GM12878 (cell line): ENCODE results near the gene GRIK5. TPM values are rescaled to one million over a fixed set of nuclear protein-coding genes. Genes with fewer than 3 reads are reported as not detected.

Experiments used
- ATF7 ChIP-seq: fragments of 450-650 bp; IDR thresholded peaks from 2 replicates; pipeline ENCODE4 v1.6.1; 2016; ENCODE audit warnings: low read depth, mild to moderate bottlenecking
- GATAD2B ChIP-seq: fragments of 450-650 bp; conservative IDR thresholded peaks from 2 replicates; pipeline ENCODE4 v1.6.1; 2017; ENCODE audit warnings: low read depth, mild to moderate bottlenecking, moderate library complexity
- HCFC1 ChIP-seq: fragments of 150-350 bp; IDR thresholded peaks from 2 replicates; pipeline ENCODE4 v1.6.1; 2014; ENCODE audit warnings: low read length
- KDM1A ChIP-seq: fragments of 200-600 bp; sonication (generic); IDR thresholded peaks from 2 replicates; pipeline ENCODE4 v1.6.1; 2016; ENCODE audit warnings: borderline replicate concordance
- LARP7 ChIP-seq: fragments of 450-650 bp; IDR thresholded peaks from 2 replicates; pipeline ENCODE4 v1.6.1; 2017; ENCODE audit warnings: mild to moderate bottlenecking
- MXI1 ChIP-seq: fragments of 150-350 bp; IDR thresholded peaks from 2 replicates; pipeline ENCODE4 v1.6.1; 2011; ENCODE audit warnings: low read depth, mild to moderate bottlenecking, inconsistent platforms, low read length, improper control_type of control experiment
- NR2C2 ChIP-seq: IDR thresholded peaks from 2 replicates; pipeline ENCODE4 v1.6.1; 2011; ENCODE audit warnings: borderline replicate concordance, low read depth; ENCODE audit not compliant: control insufficient read depth, insufficient read length
- PAX8 ChIP-seq: fragments of 450-650 bp; IDR thresholded peaks from 2 replicates; pipeline ENCODE4 v1.6.1; 2017; ENCODE audit warnings: mild to moderate bottlenecking, moderate library complexity
- RBBP5 ChIP-seq: fragments of 200-600 bp; sonication (generic); conservative IDR thresholded peaks from 2 replicates; pipeline ENCODE4 v1.6.1; 2016
- TCF12 ChIP-seq: IDR thresholded peaks from 2 replicates; pipeline ENCODE4 v1.6.1; 2011; ENCODE audit warnings: low read depth, mild to moderate bottlenecking, low read length
- TCF7 ChIP-seq: IDR thresholded peaks from 2 replicates; pipeline ENCODE4 v1.6.1; 2014; ENCODE audit warnings: antibody characterized with exemption, borderline replicate concordance
- YY1 ChIP-seq: IDR thresholded peaks from 2 replicates; pipeline ENCODE4 v1.6.1; 2011; ENCODE audit warnings: low read depth, mild to moderate bottlenecking, low read length
- polyA plus RNA-seq, 11 experiments: library from polyadenylated mRNA; depleted of rRNA in 4 of 11; unstranded in 6 of 11; stranded (reverse) in 5 of 11; fragments of >200 nt; fragmentation: Nextera tagmentation in 4 of 11; fragmentation: Illumina TruSeq in 1 of 11; extraction: Ambion mirVana in 4 of 11; extraction: Trizol in 1 of 11; gene quantifications; 1 replicate in 1 of 11; 2 replicates in 10 of 11; pipeline versions ENCODE4 v1.2.1 to v1.2.3, GENCODE V29; 2011 to 2016; ENCODE audit warnings: inconsistent platforms in 2 of 11, missing spikeins in 2 of 11, low read depth in 1 of 11
- total RNA-seq, 4 experiments: library from RNA; depleted of rRNA in 3 of 4; stranded (reverse); fragments of >200 nt in 3 of 4; fragmentation: Illumina TruSeq in 1 of 4; extraction: Trizol in 1 of 4; gene quantifications; 2 replicates each; pipeline versions ENCODE4 v1.2.1 to v1.2.3, GENCODE V29; 2013 to 2021
- TF ChIP-seq, protein P1 (sequence below): fragments of 450-650 bp; formaldehyde crosslinking; IDR thresholded peaks from 2 replicates; pipeline ENCODE4 v1.4.0; 2022; ENCODE audit warnings: mild to moderate bottlenecking, moderate library complexity
- TF ChIP-seq, protein P2 (sequence below), 3 experiments: IDR thresholded peaks in 2 of 3; conservative IDR thresholded peaks in 1 of 3; 2 replicates each; pipeline ENCODE4 v1.5.1; 2011; ENCODE audit warnings: low read depth in 3 of 3, low read length in 3 of 3, mild to moderate bottlenecking in 3 of 3, control low read depth in 2 of 3, moderate library complexity in 2 of 3, inconsistent platforms in 1 of 3, mixed read lengths in 1 of 3; ENCODE audit not compliant: control insufficient read depth in 2 of 3, insufficient read depth in 1 of 3; ENCODE audit errors: extremely low read depth in 1 of 3
- TF ChIP-seq, protein P3 (sequence below): fragments of 450-650 bp; IDR thresholded peaks from 2 replicates; pipeline ENCODE4 v1.6.1; 2017; ENCODE audit warnings: mild to moderate bottlenecking
- TF ChIP-seq, protein P4 (sequence below): IDR thresholded peaks from 2 replicates; pipeline ENCODE4 v1.6.1; 2012; ENCODE audit warnings: low read depth, low read length, improper control_type of control experiment
- TF ChIP-seq, protein P5 (sequence below): fragments of 450-650 bp; formaldehyde crosslinking; IDR thresholded peaks from 2 replicates; pipeline ENCODE4 v1.4.0; 2020; ENCODE audit warnings: mild to moderate bottlenecking, moderate library complexity

Gene GRIK5
- total and polyA plus RNA-seq, 10 of the 15 experiments (the other 5 are each of a cell fraction or from before 2014, with no cell fraction given): 0.03 to 0.23 (median 0.07) TPM; not detected in 3

DNA sequence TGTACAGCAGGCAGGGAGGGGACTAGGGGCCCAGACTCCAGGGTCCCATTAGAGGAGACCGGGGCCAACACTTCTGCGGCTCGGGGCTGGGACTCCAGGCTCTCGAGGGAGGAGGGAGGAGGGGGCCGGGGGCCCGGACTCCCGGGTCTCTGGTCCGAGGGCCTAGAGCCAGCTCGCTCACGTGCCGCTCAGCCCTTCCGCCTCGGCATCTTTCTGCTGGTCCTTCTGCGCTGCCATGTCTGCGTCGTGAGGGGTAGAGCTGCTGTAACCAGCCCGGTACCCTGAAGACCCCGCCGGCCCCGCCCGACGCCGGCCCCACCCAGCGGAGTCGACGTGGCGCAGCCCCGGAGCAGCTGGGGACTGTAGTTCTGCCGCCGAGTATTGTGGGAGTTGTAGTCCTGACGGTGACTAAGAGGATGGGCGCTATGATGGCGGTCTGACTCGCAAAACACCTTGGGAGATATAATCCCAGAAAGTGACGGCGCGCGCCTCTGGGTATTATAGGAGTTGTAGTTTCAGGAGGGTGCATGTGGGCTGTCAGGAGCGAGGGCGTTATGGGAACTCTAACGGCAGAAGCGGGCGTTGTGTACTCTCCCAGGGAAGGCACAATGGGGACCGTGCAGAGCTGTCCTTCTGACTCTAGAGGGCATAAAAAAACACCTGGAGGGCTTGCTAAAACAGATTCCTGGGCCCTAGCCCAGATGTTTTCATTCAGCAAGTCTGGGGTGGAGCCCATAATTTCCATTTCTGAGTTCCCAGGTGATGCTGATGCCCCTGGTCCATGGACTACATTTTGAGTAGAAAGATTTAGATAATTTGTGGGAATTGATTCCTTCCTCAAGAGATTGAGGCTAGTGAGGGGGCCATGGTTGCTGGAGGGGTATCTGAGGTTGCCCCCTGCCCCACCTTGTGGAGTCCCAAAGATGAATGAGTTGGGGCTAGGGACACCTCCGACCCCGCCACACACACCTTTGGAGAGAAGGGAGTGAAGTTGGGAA lies 110.7 kb downstream of the GRIK5 start, which contains the start of gene RABAC1 (continued):
- TF ChIP-seq NR2C2 (no peak), ATF7 (no peak), TCF12 (0 out of 2 replicates have a peak, but pooled peaks have one; percentile 63), GATAD2B (0 out of 2 replicates have a peak, but pooled peaks have one; percentile 47), LARP7 (no peak), RBBP5 (no peak), HCFC1 (peak; percentile 97), PAX8 (no peak), YY1 (peak; percentile 97), KDM1A (no peak), TCF7 (no peak), MXI1 (no peak)
- TF ChIP-seq, protein P1, sequence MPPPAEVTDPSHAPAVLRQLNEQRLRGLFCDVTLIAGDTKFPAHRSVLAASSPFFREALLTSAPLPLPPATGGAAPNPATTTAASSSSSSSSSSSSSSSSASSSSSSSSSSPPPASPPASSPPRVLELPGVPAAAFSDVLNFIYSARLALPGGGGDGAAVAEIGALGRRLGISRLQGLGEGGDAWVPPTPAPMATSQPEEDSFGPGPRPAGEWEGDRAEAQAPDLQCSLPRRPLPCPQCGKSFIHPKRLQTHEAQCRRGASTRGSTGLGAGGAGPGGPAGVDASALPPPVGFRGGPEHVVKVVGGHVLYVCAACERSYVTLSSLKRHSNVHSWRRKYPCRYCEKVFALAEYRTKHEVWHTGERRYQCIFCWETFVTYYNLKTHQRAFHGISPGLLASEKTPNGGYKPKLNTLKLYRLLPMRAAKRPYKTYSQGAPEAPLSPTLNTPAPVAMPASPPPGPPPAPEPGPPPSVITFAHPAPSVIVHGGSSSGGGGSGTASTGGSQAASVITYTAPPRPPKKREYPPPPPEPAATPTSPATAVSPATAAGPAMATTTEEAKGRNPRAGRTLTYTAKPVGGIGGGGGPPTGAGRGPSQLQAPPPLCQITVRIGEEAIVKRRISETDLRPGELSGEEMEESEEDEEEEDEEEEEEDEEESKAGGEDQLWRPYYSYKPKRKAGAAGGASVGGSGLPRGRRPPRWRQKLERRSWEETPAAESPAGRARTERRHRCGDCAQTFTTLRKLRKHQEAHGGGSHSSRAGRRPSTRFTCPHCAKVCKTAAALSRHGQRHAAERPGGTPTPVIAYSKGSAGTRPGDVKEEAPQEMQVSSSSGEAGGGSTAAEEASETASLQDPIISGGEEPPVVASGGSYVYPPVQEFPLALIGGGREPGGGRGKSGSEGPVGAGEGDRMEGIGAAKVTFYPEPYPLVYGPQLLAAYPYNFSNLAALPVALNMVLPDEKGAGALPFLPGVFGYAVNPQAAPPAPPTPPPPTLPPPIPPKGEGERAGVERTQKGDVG (CRISPR knock-in tag): no peak
- TF ChIP-seq, protein P2, sequence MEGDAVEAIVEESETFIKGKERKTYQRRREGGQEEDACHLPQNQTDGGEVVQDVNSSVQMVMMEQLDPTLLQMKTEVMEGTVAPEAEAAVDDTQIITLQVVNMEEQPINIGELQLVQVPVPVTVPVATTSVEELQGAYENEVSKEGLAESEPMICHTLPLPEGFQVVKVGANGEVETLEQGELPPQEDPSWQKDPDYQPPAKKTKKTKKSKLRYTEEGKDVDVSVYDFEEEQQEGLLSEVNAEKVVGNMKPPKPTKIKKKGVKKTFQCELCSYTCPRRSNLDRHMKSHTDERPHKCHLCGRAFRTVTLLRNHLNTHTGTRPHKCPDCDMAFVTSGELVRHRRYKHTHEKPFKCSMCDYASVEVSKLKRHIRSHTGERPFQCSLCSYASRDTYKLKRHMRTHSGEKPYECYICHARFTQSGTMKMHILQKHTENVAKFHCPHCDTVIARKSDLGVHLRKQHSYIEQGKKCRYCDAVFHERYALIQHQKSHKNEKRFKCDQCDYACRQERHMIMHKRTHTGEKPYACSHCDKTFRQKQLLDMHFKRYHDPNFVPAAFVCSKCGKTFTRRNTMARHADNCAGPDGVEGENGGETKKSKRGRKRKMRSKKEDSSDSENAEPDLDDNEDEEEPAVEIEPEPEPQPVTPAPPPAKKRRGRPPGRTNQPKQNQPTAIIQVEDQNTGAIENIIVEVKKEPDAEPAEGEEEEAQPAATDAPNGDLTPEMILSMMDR (IDR thresholded peaks at IDR 0.05 in 2 of 3, conservative IDR thresholded peaks at IDR 0.05 in 1 of 3; ENCODE audit: control insufficient read depth in 2 of 3, extremely low read depth in 1 of 3, insufficient read depth in 1 of 3, low read depth in 3 of 3, low read length in 3 of 3): peak; percentile 29 to 57 (median 49); a peak in 5 of 6 replicates
- TF ChIP-seq, protein P3, sequence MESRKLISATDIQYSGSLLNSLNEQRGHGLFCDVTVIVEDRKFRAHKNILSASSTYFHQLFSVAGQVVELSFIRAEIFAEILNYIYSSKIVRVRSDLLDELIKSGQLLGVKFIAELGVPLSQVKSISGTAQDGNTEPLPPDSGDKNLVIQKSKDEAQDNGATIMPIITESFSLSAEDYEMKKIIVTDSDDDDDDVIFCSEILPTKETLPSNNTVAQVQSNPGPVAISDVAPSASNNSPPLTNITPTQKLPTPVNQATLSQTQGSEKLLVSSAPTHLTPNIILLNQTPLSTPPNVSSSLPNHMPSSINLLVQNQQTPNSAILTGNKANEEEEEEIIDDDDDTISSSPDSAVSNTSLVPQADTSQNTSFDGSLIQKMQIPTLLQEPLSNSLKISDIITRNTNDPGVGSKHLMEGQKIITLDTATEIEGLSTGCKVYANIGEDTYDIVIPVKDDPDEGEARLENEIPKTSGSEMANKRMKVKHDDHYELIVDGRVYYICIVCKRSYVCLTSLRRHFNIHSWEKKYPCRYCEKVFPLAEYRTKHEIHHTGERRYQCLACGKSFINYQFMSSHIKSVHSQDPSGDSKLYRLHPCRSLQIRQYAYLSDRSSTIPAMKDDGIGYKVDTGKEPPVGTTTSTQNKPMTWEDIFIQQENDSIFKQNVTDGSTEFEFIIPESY: no peak
- TF ChIP-seq, protein P4, sequence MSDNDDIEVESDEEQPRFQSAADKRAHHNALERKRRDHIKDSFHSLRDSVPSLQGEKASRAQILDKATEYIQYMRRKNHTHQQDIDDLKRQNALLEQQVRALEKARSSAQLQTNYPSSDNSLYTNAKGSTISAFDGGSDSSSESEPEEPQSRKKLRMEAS: no peak
- TF ChIP-seq, protein P5, sequence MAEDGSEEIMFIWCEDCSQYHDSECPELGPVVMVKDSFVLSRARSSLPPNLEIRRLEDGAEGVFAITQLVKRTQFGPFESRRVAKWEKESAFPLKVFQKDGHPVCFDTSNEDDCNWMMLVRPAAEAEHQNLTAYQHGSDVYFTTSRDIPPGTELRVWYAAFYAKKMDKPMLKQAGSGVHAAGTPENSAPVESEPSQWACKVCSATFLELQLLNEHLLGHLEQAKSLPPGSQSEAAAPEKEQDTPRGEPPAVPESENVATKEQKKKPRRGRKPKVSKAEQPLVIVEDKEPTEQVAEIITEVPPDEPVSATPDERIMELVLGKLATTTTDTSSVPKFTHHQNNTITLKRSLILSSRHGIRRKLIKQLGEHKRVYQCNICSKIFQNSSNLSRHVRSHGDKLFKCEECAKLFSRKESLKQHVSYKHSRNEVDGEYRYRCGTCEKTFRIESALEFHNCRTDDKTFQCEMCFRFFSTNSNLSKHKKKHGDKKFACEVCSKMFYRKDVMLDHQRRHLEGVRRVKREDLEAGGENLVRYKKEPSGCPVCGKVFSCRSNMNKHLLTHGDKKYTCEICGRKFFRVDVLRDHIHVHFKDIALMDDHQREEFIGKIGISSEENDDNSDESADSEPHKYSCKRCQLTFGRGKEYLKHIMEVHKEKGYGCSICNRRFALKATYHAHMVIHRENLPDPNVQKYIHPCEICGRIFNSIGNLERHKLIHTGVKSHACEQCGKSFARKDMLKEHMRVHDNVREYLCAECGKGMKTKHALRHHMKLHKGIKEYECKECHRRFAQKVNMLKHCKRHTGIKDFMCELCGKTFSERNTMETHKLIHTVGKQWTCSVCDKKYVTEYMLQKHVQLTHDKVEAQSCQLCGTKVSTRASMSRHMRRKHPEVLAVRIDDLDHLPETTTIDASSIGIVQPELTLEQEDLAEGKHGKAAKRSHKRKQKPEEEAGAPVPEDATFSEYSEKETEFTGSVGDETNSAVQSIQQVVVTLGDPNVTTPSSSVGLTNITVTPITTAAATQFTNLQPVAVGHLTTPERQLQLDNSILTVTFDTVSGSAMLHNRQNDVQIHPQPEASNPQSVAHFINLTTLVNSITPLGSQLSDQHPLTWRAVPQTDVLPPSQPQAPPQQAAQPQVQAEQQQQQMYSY (CRISPR knock-in tag): no peak
